DMS 273 (cell line): ENCODE data around the gene UBALD2.

Experiments
- DNase-seq: peaks from one replicate; lab custom pipeline; 2025; ENCODE audit not compliant: unreplicated experiment; lab: John Stamatoyannopoulos, UW

UBALD2 gene

GRCh38 chr17:76317535-76317934 is 52.4 kb downstream of the UBALD2 start:
- no peak for DNase-seq

GRCh38 chr17:76318586-76318985 is 53.4 kb downstream of the UBALD2 start:
- no peak for DNase-seq
